ENCODE results near the gene NELL2.

DNA sequence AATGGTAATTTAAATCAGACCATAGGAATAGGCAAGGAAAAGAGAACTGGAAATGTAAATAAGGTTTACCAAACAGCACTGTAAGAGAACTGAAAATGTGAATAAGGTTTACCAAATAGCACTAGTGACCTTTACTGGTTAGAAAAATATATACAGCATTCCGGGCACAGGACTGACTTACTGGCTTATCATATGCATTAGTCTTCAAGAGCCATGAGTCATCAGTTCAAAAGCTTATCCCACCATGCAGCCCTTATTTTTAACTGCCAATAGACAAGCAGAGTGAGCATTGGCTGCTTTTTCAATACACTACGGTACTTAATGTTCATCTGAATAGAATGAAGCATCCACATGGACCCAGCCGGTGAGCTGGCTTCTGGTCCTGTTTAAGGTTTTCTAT, 13.0 kb upstream of the NELL2 start:
- TF ChIP-seq EZH2 (IDR thresholded peaks at IDR 0.05; ENCODE audit: insufficient read depth, poor library complexity, severe bottlenecking) (no peak), EZH2phosphoT487 (IDR thresholded peaks at IDR 0.05; ENCODE audit: insufficient read depth, low read depth) (no peak)
